GM21447 (cell line): ENCODE data around the gene ARF4.
A peak's percentile ranks its signal among the peaks of the same experiment; 100 is the strongest.
"Not testable (repeated sequence)": the region's sequence is repeated elsewhere in the genome, so short reads cannot be mapped to it uniquely, and the experiment has no call there.

Source experiments
- ATAC-seq: cut with Tn5 transposase; IDR thresholded peaks from one replicate; pipeline ENCODE4 v1.9.1; 2021; ENCODE audit not compliant: unreplicated experiment

The ARF4 gene

GRCh38 chr3:57597127-57597923, at the start of gene ARF4:
Gene ARF4, minus strand, starts transcription at chr3:57597344. Its CDS starts 204 bp downstream, at chr3:57597140.
- peak; percentile 95 for ATAC-seq

DNA sequence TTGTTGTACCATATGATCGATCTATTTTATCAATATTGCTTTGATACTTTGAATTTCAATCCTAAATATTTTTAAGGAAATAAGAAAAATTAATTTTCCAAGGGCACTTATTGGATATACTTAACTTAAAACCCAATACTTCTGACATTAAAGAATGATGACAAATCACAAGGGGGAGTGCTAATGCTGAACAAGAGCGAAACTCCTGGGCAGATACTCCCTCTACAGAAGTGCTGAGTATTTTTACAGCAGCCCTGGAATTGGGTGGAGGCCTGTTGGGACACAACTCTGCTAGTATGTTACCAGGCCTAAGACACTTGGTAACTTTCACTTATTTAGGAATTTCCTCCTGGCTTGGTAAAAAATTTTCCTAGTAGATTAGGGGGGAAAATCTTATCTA, 49.6 kb upstream of the ARF4 start:
- no peak for ATAC-seq

DNA sequence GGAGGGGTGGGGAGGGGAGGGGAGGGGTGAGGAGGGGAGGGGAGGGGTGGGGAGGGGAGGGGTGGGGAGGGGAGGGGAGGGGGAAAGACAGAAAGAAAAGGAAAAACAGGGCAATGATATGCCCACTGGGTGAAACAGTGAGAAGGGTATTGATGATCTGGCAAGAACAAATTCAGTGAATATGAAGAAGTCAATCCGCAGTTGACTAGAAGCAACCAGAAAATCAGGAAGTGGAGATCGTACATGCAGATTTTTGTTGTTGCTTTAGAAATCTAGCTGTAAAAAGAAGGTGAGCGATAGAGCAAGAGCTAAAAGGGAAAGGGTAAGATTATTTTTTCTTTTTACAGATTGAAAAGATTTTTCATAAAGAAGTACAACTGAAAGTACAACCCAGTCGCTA, 47.6 kb upstream of the ARF4 start:
- no peak for ATAC-seq

DNA sequence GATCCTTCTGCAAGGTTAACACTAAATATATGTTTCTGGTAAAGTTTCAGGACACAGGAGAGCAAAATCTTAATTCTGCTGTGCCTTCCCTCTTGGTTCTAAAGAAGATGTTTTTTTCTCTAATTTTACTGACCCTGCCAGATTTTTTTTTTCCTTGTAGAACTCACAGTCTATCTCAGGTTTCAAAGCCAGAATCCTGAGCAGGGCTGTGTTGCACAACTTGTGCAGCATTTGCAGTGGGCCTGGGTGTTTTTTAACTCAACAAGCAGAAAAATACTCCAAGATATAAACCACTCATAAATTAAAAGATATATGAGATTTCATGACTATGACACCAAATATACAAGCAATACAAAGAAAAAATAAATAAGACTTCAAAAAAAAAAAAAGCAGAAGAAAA, 40.2 kb upstream of the ARF4 start:
- no peak for ATAC-seq

DNA sequence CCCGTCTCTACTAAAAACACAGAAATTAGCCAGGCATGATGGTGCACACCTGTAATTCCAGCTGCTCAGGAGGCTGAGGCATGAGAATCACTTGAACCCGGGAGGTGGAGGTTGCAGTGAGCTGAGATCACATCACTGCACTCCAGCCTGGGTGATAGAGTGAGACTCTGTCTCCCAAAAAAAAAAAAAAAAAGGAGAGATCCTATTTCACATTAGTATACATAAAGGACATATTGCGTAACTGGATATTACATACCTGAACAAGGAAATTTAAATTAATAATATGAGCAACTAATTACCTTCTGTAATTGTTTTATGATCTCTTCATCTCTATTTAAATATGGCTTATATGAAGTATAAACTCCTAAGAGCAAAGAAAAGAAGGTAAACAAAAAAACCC, 37.1 kb upstream of the ARF4 start:
- not testable (repeated sequence) for ATAC-seq

DNA sequence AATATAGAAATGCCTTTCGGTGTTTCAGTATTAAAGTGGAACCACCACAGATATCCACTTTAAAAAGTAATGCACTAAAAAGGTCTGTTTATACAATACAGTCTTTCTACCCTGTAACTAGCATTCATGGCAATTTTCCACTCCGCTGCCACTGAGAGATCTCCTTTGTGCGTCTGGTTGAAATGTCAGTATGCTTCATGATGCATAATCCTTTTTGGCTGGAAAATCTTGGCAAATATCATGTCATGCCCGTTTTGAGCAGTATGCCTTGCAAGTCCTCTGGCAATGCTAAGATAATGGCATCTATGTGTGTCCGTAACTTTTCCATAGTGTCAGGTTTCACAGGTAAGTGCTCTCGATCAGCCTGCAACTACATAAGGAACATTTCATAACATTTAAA, 30.8 kb upstream of the ARF4 start:
- ATAC-seq = no peak

- ATAC-seq = no peak
Observed at GRCh38 chr3:57624801-57625200, 27.7 kb upstream of the ARF4 start.

- ATAC-seq = no peak
Observed at GRCh38 chr3:57622362-57622761, 25.2 kb upstream of the ARF4 start.

DNA sequence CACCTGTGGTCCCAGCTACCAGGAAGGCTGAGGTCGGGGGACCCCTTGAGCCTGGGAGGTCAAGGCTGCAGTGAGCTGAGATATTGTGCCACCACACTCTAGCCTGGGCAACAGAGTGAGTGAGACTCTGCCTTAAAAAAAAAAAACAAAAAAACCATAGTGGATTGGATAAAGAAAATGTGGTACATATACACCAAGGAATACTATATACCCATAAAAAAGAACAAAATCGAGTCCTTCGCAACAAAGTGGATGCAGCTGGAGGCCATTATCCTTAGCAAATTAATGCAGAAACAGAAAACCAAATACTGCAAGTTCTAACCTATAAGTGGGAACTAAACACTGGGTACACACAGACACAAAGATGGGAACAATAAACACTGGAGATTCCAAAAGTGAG, 20.6 kb upstream of the ARF4 start:
- no peak for ATAC-seq

- no peak for ATAC-seq
Observed at GRCh38 chr3:57616233-57616632, 19.1 kb upstream of the ARF4 start.

- ATAC-seq = not testable (repeated sequence)
Observed at GRCh38 chr3:57611870-57612269, 14.7 kb upstream of the ARF4 start.

DNA sequence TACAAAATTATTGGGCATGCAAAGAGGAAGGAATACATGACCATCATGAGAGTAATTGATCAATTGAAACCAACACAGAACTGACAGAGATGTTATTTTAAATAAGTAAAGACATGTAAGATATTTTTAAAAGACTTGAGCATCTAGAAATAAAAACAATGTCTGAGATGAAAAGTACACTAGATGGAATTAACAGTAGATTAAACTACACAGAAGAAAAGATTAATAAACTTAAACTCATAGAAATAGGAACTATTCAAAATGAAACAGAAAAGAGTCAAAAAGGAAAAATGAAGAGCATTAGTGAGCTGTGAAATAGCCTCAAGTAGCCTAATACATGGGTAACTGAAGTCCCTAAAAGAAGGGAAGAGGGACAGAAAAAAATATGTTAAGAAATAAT, 8.5 kb upstream of the ARF4 start:
- ATAC-seq = no peak

DNA sequence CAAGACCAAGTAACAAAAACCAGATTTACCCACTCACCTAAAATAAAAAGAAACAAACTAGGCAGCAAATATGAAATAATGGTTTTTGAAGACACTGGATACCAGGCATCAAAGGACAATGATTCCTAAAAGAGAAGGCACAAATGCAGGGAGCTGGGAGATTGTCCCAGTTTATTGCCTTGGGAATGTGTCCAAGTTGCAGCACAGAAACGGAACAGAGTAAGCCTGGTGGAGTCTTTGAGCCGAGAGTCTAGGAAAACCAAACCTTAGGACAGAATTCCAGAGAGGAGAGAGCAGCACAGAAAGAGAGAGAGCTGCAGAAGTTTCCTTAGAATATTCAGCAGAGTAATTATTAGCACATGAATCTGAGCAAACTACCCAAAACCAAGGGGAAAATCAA, 7.8 kb upstream of the ARF4 start:
- no peak for ATAC-seq

DNA sequence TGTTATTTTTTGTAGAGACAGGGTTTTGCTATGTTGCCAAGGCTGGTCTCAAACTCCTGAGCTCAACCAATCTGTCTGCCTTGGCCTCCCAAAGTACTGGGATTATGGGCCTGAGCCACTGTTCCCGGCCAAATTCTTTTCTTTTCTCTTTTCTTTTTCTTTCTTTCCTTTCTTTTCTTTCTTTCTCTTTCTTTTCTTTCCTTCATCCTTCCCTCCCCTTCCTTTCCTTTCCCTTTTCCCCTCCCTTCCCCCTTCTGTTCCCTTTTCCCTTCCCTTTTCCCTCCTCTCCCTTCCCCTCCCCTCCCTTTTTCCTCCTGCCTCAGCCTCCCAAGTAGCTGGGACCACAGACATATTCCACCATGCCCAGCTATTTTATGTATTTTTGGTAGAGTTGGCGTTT, 3.1 kb upstream of the ARF4 start:
- no peak for ATAC-seq

DNA sequence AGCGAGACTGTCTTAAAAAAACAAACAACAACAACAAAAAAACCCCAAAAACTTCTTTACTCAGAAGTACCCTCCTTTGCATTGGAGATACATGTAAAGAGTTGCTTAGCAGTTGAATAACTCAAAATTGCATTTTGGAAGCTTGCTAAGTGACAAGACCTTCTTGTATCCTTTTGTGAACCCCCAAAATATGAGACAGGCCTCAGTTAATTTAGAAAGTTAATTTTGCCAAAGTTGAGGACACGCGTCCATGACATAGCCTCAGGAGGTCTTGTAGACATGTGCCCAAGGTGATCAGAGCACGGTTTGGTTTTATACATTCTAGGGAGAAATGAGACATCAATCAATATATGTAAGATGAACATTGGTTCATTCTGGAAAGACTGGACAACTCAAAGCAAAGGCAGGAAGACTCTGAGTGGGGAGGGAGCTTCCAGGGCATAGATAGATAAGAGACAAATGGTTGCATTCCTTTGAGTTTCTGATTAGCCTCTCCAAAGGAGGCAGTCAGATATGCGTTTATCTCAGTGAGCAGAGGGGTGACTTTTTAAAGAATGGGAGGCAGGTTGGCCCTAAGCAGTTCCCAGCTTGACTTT, 1.7 kb upstream of the ARF4 start:
- no peak for ATAC-seq

GRCh38 chr3:57596495-57597126, 533 bp downstream of the ARF4 start:
- no peak for ATAC-seq

DNA sequence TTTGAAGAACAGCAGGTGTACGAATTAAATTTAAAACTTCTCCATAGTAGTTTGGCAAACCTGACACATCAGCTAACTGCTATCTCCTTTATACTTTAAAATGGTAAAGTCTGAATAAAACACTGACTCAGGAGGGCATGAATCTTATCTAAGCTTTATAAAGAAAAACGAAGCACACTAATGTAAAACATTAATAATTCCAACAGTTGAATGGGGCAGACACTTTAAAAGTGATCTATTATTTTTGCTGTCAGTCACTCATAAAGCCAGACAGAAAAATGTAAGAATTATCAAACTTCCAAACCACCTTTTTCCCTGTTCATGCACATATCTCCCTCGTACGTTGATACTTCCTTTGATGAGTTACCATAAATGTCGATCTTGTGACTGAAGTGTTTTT, 2.6 kb downstream of the ARF4 start:
- ATAC-seq = no peak

DNA sequence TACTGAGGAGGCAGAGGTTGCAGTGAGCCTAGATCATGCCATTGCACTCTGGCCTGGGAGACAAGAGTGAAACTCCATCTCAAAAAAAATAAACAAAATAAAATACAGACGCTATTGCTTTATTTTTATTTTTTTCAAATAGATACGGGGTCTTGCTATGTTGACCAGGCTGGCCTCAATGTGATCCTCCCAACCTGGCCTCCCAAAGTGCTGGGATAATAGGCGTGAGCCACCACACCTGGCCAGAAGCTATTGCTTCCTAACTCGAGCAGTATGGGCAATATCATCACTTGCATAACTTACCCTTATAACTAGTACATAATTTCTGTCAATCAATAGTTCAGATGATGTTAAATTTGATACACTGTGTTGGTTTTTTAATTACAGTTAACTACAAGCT, 3.0 kb downstream of the ARF4 start:
- ATAC-seq = no peak

DNA sequence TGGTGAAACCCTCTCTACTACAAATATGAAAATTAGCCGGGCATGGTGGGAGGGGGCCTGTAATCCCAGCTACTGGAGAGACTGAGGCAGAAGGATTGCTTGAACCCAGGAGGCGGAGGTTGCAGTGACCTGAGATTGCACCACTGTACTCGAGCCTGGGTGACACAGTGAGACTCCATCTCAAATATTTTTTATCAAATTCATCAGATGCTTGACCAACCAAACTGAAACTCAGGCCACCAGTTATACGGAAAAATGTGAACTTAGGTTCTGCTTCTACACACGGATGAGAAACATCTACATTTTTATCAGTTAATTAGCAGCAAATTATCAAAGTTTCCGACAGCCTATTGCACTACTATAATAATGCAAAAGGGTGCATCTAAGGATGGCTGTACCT, 4.8 kb downstream of the ARF4 start:
- ATAC-seq = no peak

- no peak for ATAC-seq
Observed at GRCh38 chr3:57587905-57588304, 9.2 kb downstream of the ARF4 start.

DNA sequence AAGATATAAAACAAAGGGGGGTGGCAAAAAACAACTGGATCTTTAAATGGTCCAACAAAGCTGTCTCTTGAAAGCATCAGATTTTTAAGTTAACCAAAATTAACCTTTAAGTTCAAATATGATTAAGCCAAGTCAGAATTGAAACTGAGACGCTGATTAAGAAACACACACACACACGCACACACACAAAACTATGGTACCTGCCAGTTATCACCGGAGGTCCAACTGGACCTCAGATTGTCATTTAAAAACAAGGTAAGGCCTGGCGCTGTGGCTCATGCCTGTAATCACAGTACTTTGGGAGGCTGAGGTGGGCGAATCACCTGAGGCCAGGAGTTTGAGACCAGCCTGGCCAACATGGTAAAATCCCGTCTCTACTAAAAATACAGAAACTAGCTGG, 10.4 kb downstream of the ARF4 start:
- ATAC-seq = no peak

GRCh38 chr3:57583544-57583943, 13.6 kb downstream of the ARF4 start:
- no peak for ATAC-seq
